Tibial artery (tissue), 4 donors: ENCODE data around the gene DOCK11.

Source experiments
- DNase-seq, 2 donors: peaks; one replicate each; pipeline ENCODE4 v3.0.0-alpha.2; 2019
- H3K27ac ChIP-seq, 2 donors: fragments of 200-600 bp; sonication (generic) in 1 of 2; 1 replicate in 1 of 2; 2 replicates in 1 of 2; pipeline ENCODE4 v1.5.1; 2018 to 2019; ENCODE audit warnings: mild to moderate bottlenecking in 1 of 2
- H3K27me3 ChIP-seq, 2 donors: fragments of 200-600 bp; sonication (generic) in 1 of 2; one replicate each; pipeline versions ENCODE4 v1.5.1 to v1.6.0; 2016 to 2019
- H3K36me3 ChIP-seq, 3 donors: fragments of 200-600 bp; sonication (generic) in 2 of 3; one replicate each; pipeline ENCODE4 v1.5.1; 2016 to 2019; ENCODE audit warnings: mild to moderate bottlenecking in 2 of 3
- H3K4me1 ChIP-seq, 4 donors: fragments of 200-600 bp; sonication (generic) in 2 of 4; 1 replicate in 3 of 4; 2 replicates in 1 of 4; pipeline ENCODE4 v1.5.1; 2016 to 2019
- H3K4me3 ChIP-seq, 2 donors: fragments of 200-600 bp; sonication (generic) in 1 of 2; 1 replicate in 1 of 2; 2 replicates in 1 of 2; pipeline ENCODE4 v1.5.1; 2018 to 2019; ENCODE audit warnings: mild to moderate bottlenecking in 2 of 2
- H3K9me3 ChIP-seq, 3 donors: fragments of 200-600 bp; sonication (generic) in 1 of 3; one replicate each; pipeline ENCODE4 v1.5.1; 2016 to 2019
- CTCF ChIP-seq, 2 experiments: fragments of 200-600 bp in 1 of 2; fragments of 450-650 bp in 1 of 2; IDR thresholded peaks; one replicate each; pipeline ENCODE4 v1.5.1; 2017 to 2019; ENCODE audit warnings: antibody characterized with exemption in 2 of 2, mild to moderate bottlenecking in 1 of 2, moderate library complexity in 1 of 2
- intact Hi-C: fragments of 100-400 bp; cut with DNase I; formaldehyde crosslinking; loops from one replicate; pipeline ENCODE4 v1.15.0; 2023; ENCODE audit warnings: low total_unique reads

The DOCK11 gene

GRCh38 chrX:118679290-118679689 is 183.7 kb downstream of the DOCK11 start:
- H3K9me3 ChIP-seq = no peaks in the 10 kb centered on the region
- H3K36me3 ChIP-seq = peaks cover 0 to 15% (median 11%) of the 10 kb centered on the region in 3 donors
- TF ChIP-seq CTCF (IDR thresholded peaks at IDR 0.05) = no peak

GRCh38 chrX:118682258-118683014 is 186.8 kb downstream of the DOCK11 start:
- DNase-seq = no peak
- H3K4me1 ChIP-seq = no peaks in the 10 kb centered on the region
- H3K9me3 ChIP-seq = no peaks in the 10 kb centered on the region
- intact Hi-C loops = no loop called here
- H3K27me3 ChIP-seq = no peaks in the 10 kb centered on the region
- no peak overlapping the region for H3K27ac ChIP-seq
- H3K36me3 ChIP-seq = peaks cover 0 to 15% (median 5%) of the 10 kb centered on the region in 3 donors
- H3K4me3 ChIP-seq = no peak overlapping the region
- no peak for TF ChIP-seq CTCF (IDR thresholded peaks at IDR 0.05)

More at GRCh38 chrX:118679290-118679689, 183.7 kb downstream of the DOCK11 start:
- H3K4me3 ChIP-seq = no peak overlapping the region
- H3K4me1 ChIP-seq = no peaks in the 10 kb centered on the region
- no peaks in the 10 kb centered on the region for H3K27me3 ChIP-seq
- H3K27ac ChIP-seq = no peak overlapping the region
- intact Hi-C loops = no loop called here
- DNase-seq = no peak

GRCh38 chrX:118685393-118685792 is 189.8 kb downstream of the DOCK11 start:
- TF ChIP-seq CTCF (IDR thresholded peaks at IDR 0.05) = no peak
- Histone ChIP-seq H3K36me3 (peaks cover 0 to 14% (median 3%) of the 10 kb centered on the region in 3 donors), H3K4me3 (no peak overlapping the region), H3K27me3 (no peaks in the 10 kb centered on the region), H3K4me1 (no peaks in the 10 kb centered on the region), H3K9me3 (no peaks in the 10 kb centered on the region), H3K27ac (no peak overlapping the region)
- DNase-seq = no peak
- intact Hi-C loops = no loop called here

- no peaks in the 10 kb centered on the region for H3K4me1 ChIP-seq
- no peak overlapping the region for H3K27ac ChIP-seq
- DNase-seq = no peak
- no peaks in the 10 kb centered on the region for H3K36me3 ChIP-seq
- no peaks in the 10 kb centered on the region for H3K27me3 ChIP-seq
- TF ChIP-seq CTCF (IDR thresholded peaks at IDR 0.05) = no peak
- no peaks in the 10 kb centered on the region for H3K9me3 ChIP-seq
- no peak overlapping the region for H3K4me3 ChIP-seq
- intact Hi-C loops = no loop called here
These were observed 193.3 kb downstream of the DOCK11 start for GRCh38 chrX:118688935-118689334.

- peaks cover 0 to 8% (median 2%) of the 10 kb centered on the region in 4 donors for H3K4me1 ChIP-seq
- no peak overlapping the region for H3K4me3 ChIP-seq
- no peak overlapping the region for H3K27ac ChIP-seq
- intact Hi-C loops = no loop called here
- no peak for TF ChIP-seq CTCF (IDR thresholded peaks at IDR 0.05)
- H3K27me3 ChIP-seq = no peaks in the 10 kb centered on the region
- no peaks in the 10 kb centered on the region for H3K9me3 ChIP-seq
- DNase-seq = no peak
- H3K36me3 ChIP-seq = no peaks in the 10 kb centered on the region
These were observed 198.2 kb downstream of the DOCK11 start for GRCh38 chrX:118693843-118694242.
